GM18520 (cell line): ENCODE results near the gene GSG1L.

ENCODE experiments used
- ATAC-seq: cut with Tn5 transposase; IDR thresholded peaks from one replicate; pipeline ENCODE4 v1.9.1; 2021; ENCODE audit not compliant: unreplicated experiment

GSG1L gene

DNA sequence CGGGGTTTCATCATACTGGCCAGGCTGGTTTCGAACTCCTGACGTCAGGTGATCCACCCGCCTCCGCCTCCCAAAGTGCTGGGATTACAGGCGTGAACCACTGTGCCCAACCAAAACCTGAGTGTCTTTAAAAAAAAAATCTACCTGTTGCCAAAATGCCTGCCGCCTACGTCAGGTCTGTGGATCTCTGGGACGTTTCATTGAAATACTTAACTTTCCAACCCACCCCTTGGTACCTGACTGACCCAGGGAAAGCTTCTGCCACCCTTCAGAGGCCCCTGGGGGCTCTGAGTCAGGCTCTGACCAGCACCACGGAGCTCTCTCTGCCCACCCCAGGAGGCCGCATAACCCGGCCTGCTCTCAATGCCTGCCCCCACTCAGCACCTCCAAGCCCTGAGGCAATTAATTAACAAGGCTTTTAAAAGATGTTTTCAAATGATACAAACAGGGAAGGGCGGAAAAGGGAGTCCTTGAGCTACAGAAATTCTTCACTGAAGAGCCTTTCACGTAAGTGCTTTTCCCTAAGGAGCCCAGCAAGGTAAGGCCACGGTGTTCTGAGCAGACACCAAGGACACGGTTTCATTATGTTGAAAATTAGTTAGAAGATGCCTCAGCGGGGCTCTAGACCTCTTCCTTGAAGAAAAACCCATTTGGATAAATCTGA lies 29.3 kb upstream of the GSG1L start:
- no peak for ATAC-seq

DNA sequence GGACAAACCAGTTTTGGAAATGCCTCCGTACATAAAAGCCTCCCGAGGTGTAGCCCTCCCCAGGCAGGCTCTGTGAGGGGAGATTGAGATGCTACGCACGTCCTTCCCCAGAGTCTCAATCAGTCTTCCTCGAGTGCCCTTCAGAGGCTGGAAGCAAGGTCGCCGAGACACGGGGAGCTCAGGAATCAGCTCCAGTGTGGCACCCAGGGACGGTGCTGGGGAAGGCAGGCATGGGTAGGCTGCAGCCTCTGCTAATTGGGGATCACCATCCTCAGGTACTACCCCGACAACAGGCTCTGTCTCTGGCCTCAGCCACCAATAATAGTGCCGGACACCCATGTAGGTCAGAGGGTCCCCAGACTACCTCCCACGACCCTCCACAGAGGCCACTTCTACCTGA lies 28.1 kb upstream of the GSG1L start:
- no peak for ATAC-seq

DNA sequence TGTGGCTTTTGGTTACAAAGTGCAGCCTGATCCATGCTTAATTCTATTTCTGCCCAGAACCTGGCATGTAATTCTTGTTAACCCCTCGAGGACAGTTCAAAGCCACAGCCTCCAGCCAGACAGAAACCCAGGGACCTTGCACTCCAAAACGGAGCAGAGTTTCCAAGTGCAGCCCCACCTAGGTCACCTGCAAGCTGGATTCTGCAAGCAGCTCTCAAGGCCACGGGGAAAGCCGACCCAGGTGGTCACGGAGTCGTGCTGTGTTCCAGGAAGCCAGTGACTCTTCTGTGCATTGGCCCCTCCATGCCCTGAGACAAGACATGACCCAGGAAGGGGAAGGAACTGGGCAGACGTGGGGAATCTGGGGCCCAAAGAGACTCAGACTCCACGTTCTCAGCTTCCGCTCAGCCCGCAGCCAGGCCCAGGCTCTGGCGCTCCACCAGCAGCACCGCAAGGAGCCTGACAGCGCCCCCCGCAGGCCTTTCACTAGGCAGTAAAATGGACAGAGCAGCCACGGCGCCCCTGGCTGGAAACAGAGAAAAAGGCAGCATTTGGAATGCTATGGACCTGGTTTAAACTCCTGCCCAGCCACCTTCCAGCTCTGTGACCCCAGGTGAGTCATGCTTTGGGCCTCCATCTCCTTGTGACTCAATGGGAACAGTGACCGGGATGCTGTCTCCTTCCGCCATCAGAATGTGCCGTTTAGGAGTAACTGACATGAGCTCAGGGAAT lies 27.3 kb upstream of the GSG1L start:
- ATAC-seq = no peak

DNA sequence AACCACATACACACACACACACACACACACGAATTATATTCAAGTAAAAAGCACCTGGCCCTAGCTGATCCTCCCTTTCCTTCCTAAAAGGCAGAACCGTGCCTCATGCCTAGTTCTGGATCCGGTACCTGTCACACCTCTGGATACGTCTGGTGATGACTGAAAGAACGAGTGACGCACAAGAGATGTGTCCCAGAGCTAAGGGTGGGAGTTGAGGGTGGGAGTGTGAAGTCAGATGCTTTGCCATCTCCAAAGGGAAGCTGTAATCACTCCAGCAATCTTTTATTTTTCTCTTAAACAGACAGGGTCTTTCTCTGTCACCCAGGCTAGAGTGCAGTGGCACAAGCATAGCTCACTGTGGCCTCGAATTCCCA lies 26.5 kb upstream of the GSG1L start:
- ATAC-seq = no peak

DNA sequence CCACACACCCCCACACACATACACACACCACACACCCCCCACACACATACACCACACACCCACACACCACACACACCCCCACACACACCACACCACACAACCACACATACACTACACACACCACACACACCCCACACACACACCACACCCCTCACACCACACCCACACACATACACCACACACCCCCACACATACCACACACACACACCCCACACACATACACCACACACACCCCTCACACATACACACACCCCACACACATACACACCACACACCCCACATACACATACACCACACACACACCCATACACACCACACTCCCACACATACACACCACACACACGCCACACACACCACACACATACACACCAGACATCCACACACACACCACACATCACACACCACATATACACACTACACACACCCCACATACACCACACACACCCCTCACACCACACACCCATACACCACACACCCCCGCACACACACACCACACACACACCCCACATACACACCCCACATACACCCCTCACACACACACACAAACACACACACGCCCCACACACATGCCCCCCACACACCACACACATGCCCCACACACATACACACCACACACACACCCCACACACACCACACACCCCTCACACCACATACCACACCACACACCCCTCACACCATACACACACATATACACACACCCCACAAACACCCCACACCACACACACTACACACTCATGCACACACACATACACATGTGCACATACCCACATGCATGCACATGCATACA lies 25.9 kb upstream of the GSG1L start:
- ATAC-seq = no peak

DNA sequence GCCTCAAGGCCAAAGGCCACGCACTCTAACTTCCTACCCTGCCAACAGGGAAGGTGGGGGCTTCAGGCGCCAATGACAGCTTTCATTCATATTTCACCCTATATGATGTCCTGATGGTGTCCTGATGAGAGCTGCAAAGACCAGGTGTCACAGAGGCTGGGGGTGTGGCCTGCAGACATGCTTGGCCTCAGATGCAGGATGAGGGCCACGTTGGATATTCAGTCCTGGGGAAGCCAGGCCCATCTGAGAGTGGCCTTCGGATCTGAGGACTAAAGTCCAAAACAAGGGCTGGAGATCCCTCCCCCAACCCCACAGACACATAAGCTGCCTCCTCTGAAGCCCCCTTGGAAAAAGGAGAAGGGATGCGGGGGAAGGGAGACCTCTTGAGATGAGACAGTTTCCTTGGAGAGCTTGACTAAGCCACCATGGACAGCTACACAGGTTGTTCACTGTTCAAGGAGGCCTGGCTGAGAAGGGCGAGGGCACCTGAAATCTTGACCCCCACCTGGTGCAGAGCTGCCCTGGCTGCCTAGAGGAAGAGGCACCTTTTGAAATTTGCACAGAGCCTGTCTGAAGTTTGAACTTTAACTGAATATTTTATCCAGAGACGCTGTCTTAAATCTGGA lies 24.3 kb upstream of the GSG1L start:
- ATAC-seq = no peak

DNA sequence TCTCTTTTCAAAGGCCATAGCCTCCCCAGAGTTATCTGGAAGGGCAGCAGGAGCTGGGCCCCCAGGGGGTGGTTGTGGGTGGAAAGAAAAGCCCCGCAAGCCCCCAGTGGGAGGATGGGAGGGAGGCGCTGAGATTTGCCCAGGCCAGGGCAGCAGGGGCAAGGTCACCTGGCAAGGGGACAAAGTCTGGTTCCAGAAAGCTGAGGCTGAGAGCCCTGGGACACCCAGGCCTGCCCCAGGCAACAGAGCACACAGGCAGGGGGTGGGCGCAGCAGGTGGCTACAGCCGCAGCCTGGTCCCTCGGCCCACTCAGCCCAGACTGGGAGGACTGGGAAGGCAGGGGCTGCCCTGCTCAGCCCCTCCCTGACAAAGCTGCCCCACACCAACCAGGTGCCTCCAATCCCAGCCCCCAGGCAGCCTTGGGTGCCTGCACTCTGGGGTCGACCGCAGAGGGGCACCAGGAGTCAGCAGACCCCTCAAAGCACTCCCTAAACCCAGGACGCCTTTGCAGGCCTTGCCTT lies 23.7 kb upstream of the GSG1L start:
- ATAC-seq = no peak

DNA sequence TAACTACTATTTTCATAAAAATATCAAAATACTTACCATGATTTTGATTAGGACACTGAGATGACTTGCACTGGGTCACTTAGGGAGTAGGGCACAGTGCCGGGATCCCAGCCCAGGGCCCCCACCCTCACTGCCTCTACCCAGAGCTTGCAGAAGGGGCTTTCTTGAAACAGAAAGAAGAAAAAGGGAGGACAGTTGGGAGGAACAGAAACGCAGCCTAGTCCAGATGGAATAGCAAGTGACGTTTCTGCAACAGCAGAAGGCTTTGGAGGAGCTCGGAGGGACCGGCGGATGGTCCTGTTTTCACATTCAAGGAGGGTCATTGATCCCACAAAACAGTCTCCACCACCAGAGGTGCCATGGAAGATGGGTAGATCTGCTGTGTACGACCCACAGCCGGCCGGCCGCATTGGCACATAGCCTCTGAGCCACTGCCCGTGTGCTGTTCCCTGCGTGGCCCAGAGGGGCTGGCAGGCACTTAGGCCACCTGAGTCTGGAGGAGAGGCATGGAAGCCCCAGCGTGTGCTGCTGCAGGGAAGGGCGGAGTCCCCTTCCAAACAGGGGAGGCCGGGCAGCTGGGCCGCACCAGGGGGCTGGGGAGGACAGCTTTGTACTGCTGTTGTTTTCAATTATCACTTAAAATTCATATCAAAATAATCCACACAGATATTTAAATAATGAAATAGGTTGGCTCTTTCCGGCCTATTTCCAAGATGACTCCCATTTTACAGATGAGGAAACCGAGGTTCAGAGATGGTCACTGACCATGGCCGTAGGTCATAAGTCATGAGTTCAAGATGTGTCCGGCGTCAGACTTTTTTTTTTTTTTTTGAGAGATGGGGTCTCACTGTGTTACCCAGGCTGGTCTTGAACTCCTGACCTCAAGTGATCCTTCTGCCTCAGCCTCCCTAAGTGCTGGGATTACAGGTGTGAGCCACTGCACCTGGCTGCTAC lies 22.9 kb upstream of the GSG1L start:
- ATAC-seq = no peak

DNA sequence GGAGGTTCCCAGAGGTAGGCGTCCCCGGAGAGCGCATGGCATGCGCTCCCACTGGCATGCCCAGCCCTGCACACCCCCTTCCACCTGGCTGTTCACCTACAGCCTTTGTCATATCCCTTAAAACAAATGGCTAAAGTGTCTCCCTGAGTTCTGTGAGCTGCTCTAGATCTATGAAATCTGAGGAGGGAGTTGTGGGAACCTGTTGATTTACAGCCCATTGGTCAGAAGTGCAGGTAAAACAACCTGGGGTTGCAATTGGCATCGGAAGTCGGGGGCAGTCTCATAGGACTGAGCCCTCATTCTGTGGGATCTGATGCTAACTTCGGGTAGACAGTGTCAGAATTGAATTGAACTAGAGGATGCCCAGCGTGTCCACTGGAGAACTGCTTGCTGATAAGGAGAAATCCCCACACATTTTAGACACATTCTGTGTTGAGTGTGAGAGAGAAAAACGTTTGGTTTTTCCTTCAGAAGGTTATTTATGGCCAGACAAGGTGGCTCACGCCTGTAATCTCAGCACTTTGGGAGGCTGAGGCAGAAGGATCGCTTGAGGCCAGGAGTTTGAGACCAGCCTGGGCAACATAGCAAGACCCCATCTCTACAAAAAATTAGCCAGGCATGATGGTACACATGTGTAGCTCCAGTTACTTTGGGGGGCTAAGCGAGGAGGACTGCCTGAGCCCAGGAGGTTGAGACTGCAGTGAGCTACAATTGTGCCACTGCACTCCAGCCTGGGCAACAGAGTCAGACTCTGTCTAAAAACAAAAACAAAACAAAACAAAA lies 22.1 kb upstream of the GSG1L start:
- no peak for ATAC-seq

DNA sequence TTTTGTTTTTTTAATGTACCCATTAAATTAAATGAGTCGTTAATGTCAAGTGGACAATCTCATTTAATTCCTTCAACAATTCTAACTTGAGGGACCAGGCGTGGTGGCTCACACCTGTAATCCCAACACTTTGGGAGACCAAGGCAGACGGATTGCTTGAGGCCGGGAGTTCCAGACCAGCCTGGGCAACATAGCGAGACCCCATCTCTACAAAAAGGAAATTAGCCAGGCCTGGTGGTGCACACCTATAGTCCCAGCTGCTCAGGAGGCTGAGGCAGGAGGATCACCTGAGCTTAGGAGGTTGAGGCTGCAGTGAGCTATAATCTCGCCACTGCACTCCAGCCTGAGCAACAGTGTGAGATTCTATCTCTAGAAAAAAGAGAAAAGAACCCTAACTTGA lies 20.7 kb upstream of the GSG1L start:
- ATAC-seq = no peak

DNA sequence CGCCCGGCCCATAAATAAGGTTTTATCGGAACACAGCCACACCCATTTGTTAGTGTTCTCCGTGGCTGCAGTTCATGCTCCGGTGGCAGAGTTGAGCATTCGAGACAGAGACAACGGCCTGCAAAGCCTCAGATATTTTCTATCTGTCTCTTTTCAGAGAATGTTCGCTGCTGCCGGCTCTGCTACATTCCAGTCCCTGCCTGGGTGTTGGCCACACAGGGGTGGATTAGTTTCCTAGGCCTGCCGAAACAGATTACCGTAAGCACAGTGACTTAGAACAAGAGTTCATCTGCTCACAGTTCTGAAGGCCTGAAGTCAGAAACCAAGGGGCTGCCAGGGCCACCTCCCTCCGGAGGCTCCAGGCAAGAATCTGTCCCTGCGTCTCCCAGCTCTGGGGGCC lies 19.1 kb upstream of the GSG1L start:
- no peak for ATAC-seq

DNA sequence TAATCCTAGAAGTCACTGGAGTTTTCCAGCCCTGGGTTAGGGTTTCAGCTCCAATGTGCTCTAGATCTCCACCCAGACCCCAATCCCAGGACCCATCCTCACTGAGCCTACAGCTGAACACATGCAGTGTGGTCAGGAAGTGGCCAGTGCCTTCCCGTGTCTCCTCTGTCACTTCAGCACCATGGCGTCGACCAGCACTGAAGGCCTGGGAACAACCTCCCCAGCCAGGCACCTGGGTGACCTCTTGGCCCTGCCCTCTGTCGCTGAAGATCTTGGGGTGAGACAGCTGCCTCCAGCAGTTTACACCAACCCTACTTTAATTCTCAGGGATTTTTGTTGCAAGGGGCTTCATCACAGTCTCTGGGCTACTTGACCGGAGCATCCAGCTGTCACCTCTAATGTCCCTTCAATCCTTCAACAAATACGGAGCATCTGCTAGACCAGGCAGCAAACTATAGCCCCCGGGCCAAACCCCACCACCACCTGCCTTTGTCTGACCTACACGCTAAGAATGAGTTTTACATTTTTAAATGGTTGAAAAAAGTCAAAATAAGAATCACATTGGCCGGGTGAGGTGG lies 18.0 kb upstream of the GSG1L start:
- ATAC-seq = no peak

DNA sequence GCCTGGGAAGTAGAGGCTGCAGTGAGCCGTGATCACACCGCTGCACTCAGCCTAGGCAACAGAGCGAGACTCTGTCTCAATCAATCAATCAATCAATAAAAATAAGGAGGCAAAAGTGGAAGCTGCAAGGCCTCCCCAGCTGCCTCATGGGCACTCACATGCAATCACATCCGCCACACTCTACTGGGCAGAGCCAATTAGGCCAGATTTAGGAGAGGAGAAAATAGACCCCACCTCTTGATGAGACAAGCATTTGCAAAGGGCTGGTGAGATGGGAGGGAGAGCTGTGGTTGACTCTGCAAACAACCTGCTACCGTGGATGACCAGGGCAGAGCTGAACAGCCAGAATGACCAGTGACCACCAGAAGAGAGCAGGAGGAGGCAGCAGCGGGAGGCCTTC lies 14.7 kb upstream of the GSG1L start:
- ATAC-seq = no peak

DNA sequence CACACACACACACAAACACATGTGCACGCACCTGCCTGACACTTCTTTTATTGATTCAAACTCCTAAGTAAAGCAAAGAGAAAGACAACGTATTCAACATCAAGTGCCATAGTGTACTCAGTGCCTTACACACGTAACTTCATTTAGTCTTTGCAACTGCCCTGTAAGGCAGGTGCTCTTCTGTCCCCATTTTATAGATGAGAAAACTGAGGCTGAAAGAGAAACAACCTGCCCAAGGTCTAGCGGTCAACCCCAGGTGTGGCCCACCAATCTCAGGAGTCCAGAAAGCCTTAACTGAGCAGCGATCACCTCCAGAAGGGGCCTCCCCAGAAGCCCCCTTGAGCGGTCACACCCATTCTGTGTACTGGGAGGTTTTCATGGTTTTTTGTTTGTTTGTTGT lies 10.3 kb upstream of the GSG1L start:
- no peak for ATAC-seq

DNA sequence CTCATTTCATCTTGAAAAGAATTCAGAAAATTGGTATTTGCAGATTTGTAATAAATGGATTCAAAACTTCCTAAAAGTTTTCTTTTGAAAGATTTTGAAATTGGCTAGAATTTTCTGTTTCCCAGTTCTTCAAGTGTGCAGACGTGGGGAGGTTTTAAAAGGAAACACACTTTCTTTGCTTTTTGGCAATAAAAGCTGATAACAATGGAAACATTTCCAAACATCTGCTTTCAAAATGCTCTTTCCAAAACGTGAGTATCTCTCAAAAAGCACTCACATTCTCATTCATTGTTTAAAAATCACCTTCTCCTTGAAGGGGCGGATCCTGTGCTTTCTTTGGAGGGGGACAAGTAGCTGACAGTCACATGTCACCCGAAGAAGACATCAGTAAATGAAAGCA lies 8.6 kb upstream of the GSG1L start:
- ATAC-seq = no peak

DNA sequence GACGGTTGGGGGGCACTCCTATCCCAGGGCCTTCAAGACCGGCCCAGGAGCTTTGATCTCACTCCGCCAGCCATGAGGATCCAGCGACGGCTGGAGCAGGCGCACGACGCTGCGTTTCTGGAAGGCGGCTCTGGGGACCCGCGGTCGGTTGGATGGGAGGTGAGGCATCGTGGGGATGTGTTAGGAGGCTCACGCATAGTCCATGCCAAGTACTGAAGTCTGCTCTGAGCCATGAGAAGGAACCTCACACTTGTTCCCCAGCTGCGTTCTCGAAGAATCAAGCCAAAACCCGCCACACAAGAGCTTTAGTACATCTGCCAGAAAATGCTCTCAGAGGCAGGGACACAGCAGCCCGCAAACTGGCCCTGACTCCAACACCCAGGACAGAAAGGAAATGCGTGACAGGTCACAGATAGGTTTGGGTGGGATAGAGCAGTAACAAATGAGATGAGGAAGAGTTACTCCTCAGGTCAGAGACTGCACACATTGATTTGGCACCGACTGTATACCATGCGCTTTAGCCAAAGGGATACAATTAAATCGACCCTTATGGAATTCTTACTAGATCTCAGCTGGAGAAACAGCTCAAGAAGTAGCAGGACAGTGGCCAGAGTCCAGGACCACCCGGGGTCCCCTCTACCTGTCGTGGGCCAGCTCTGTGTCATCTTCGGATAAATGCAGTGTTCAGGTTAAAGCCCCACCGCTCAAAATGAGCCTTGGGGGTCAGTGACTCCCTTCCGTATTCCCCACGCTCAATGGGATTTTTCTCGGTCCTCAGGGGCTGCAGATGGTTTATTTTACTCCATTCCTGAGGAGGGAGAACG lies 6.7 kb upstream of the GSG1L start:
- ATAC-seq = no peak

DNA sequence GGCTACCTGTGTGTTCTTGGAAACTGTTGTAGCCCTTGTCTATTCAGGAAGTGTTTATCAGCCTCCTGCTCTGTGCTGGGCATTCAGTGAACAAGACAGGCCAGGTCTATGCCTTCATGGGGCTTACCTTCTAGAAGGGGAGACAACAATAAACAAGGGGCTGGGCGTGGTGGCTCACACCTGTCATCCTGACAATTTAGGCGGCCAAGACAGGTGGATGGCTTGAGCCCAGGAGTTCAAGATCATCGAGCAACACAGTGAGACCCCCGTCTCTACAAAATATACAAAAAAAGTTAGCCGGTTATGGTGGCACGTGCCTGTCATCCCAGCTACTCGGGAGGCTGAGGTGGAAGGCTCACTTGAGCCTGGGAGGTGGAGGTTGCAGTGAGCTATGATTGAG lies 5.5 kb upstream of the GSG1L start:
- ATAC-seq = no peak

DNA sequence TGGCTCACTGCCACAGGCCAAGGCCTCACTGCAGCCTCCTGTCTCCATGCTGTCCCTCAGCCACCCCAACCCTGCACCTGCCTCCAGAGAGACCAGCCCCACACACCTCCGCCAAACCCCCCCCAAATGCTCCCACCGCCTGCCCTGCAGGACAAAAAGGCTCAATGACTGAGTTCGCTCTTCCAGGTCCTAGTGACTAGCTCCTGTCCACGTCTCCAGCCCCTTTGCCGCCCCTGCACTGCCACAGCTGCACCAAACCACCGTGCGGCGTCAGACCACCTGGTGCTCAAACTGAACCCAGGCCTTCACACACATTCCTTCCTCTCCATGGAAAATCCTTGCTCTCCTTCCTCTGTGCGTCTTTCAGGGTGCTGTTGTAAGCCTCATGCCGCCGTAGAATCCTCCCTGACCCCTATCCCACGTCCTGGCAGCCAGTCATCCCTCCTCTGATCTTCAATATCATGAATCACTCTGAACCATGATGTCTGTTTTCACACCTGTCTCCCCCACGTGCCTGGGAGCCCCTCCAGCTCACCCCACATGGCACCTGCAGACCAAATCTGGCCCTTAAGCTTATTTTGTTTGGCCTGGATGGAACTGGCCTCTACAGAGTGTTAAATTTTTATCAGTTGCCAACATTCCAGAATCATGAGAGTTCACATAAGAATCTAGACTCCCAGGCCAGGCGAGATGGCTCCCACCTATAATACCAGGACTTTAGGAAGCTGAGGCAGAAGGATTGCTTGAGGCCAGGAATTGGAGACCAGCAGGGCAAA lies 4.3 kb upstream of the GSG1L start:
- no peak for ATAC-seq
